Thyroid gland (tissue), 4 donors: ENCODE results near the gene AKR1C2. TPM values are rescaled to one million over a fixed set of nuclear protein-coding genes. Genes with fewer than 3 reads are reported as not detected.
A peak's percentile ranks its signal among the peaks of the same experiment; 100 is the strongest.
"Not testable (repeated sequence)": the region's sequence is repeated elsewhere in the genome, so short reads cannot be mapped to it uniquely, and the experiment has no call there.

Experiments
- DNase-seq, 2 donors: peaks; one replicate each; pipeline ENCODE4 v3.0.0-alpha.2; 2019
- H3K27ac ChIP-seq, 3 donors: fragments of 200-600 bp; sonication (generic); 1 replicate in 2 of 3; 2 replicates in 1 of 3; pipeline ENCODE4 v1.5.1; 2016 to 2019; ENCODE audit warnings: mild to moderate bottlenecking in 1 of 3, moderate library complexity in 1 of 3
- H3K27me3 ChIP-seq: fragments of 200-600 bp; sonication (generic); one replicate; pipeline ENCODE4 v1.5.1; 2019
- H3K36me3 ChIP-seq, 2 donors: fragments of 200-600 bp; sonication (generic); one replicate each; pipeline ENCODE4 v1.5.1; 2016 to 2019
- H3K4me1 ChIP-seq, 2 donors: fragments of 200-600 bp; sonication (generic); one replicate each; pipeline ENCODE4 v1.5.1; 2017 to 2019
- H3K4me3 ChIP-seq, 3 donors: fragments of 200-600 bp; sonication (generic); replicated peaks in 1 of 3; 1 replicate in 2 of 3; 2 replicates in 1 of 3; pipeline ENCODE4 v1.5.1; 2016; ENCODE audit warnings: mild to moderate bottlenecking in 1 of 3
- H3K9me3 ChIP-seq: fragments of 200-600 bp; sonication (generic); one replicate; pipeline ENCODE4 v1.5.1; 2017
- CTCF ChIP-seq, 6 experiments: fragments of 200-600 bp in 3 of 6; fragments of 450-650 bp in 3 of 6; sonication (generic) in 3 of 6; IDR thresholded peaks; one replicate each; pipeline ENCODE4 v1.5.1; 2016 to 2019; ENCODE audit warnings: antibody characterized with exemption in 6 of 6, mild to moderate bottlenecking in 2 of 6, inconsistent platforms in 1 of 6, moderate library complexity in 1 of 6
- POLR2A ChIP-seq, 2 donors: fragments of 450-650 bp; IDR thresholded peaks; one replicate each; pipeline ENCODE4 v1.6.1; 2017; ENCODE audit warnings: antibody characterized with exemption in 2 of 2, mild to moderate bottlenecking in 2 of 2, moderate library complexity in 1 of 2
- whole genome bisulfite sequencing, 2 donors: methylation state at CpG; one replicate each; pipeline ENCODE4 v1.1.5; 2017; 5-methylcytosine and 5-hydroxymethylcytosine counted together
- intact Hi-C: fragments of 100-400 bp; cut with DNase I; formaldehyde crosslinking; loops from one replicate; pipeline ENCODE4 v1.15.1; 2023
- total RNA-seq, 4 donors: library from RNA; depleted of rRNA; stranded (reverse); fragments of >200 nt; gene quantifications; one replicate each; pipeline ENCODE4 v1.2.3, GENCODE V29; 2016

Gene AKR1C2
- total RNA-seq, 4 donors from 2014 or later = 48.2 to 59.9 (median 53.9) TPM

GRCh38 chr10:4943821-4944220, 59.8 kb downstream of the AKR1C2 start:
- H3K27me3 ChIP-seq = no peaks in the 10 kb centered on the region
- H3K4me3 ChIP-seq = no peak overlapping the region
- no peaks in the 10 kb centered on the region for H3K36me3 ChIP-seq
- 66 to 72% methylated on average over 2 of the region's 2 CpGs for WGBS, 2 donors
- no peak for TF ChIP-seq CTCF (IDR thresholded peaks at IDR 0.05)
- TF ChIP-seq POLR2A (IDR thresholded peaks at IDR 0.05) = no peak
- H3K9me3 ChIP-seq = no peaks in the 10 kb centered on the region
- peaks cover 69 to 92% of the 10 kb centered on the region in 2 donors for H3K4me1 ChIP-seq
- no peak for DNase-seq
- intact Hi-C loops = no loop called here
- peak overlapping the region; percentile 83 to 99 (median 98) for H3K27ac ChIP-seq

GRCh38 chr10:4943416-4943815, 60.2 kb downstream of the AKR1C2 start:
- H3K36me3 ChIP-seq, H3K9me3 ChIP-seq, DNase-seq, intact Hi-C loops, H3K4me3 ChIP-seq, H3K27me3 ChIP-seq: not testable (repeated sequence)
- H3K4me1 ChIP-seq = peaks cover 65 to 88% of the 10 kb centered on the region in 2 donors
- H3K27ac ChIP-seq = peak overlapping the region; percentile 83 to 99 (median 98)

GRCh38 chr10:4942931-4943330, 60.7 kb downstream of the AKR1C2 start:
- not testable (repeated sequence) for H3K9me3 ChIP-seq

GRCh38 chr10:4941540-4942330, 61.9 kb downstream of the AKR1C2 start:
- no peaks in the 10 kb centered on the region for H3K9me3 ChIP-seq
- H3K4me1 ChIP-seq = peaks cover 49 to 71% of the 10 kb centered on the region in 2 donors
- no peak for TF ChIP-seq CTCF (IDR thresholded peaks at IDR 0.05)
- peak in 1 of 2 donors; percentile 52 for TF ChIP-seq POLR2A (IDR thresholded peaks at IDR 0.05)
- peak; percentile 68 to 69 for DNase-seq
- intact Hi-C loops = no loop called here
- H3K4me3 ChIP-seq = no peak overlapping the region
- peak overlapping the region; percentile 83 to 99 (median 98) for H3K27ac ChIP-seq
- no peaks in the 10 kb centered on the region for H3K27me3 ChIP-seq
- H3K36me3 ChIP-seq = no peaks in the 10 kb centered on the region
- 27 to 38% methylated on average over 5 of the region's 5 CpGs for WGBS, 2 donors

More at GRCh38 chr10:4942931-4943330, 60.7 kb downstream of the AKR1C2 start:
- Histone ChIP-seq H3K27ac (peak overlapping the region; percentile 83 to 99 (median 98)), H3K4me1 (peaks cover 60 to 83% of the 10 kb centered on the region in 2 donors)
- peak in 1 of 2 donors; percentile 46 for DNase-seq
- H3K36me3 ChIP-seq, intact Hi-C loops, H3K4me3 ChIP-seq, H3K27me3 ChIP-seq: not testable (repeated sequence)
- TF ChIP-seq CTCF (IDR thresholded peaks at IDR 0.05) = peak in 2 of 6 experiments; percentile 11 to 14
- WGBS, 2 donors = 68 to 77% methylated on average over 2 of the region's 2 CpGs

- intact Hi-C loops, DNase-seq, H3K9me3 ChIP-seq, H3K27me3 ChIP-seq, H3K36me3 ChIP-seq, H3K4me3 ChIP-seq: not testable (repeated sequence)
- peaks cover 44 to 63% of the 10 kb centered on the region in 2 donors for H3K4me1 ChIP-seq
- peak overlapping the region; percentile 83 to 99 (median 98) for H3K27ac ChIP-seq
- 100% methylated on average over 2 of the region's 2 CpGs for WGBS, 2 donors
These were observed 62.7 kb downstream of the AKR1C2 start for GRCh38 chr10:4940909-4941308.

GRCh38 chr10:4940073-4940428, 63.6 kb downstream of the AKR1C2 start:
- H3K36me3 ChIP-seq, H3K4me3 ChIP-seq, H3K27me3 ChIP-seq, H3K9me3 ChIP-seq, intact Hi-C loops, DNase-seq: not testable (repeated sequence)
- WGBS, 2 donors = 76 to 96% methylated on average over 6 of the region's 6 CpGs
- Histone ChIP-seq H3K4me1 (peaks cover 47 to 56% of the 10 kb centered on the region in 2 donors), H3K27ac (peak overlapping the region in 1 of 3 donors; percentile 98)
